HepG2 (cell line): ENCODE measurements around the gene TBX15. TPM values are rescaled to one million over a fixed set of nuclear protein-coding genes. Genes with fewer than 3 reads are reported as not detected.

Source experiments
- GFI1 ChIP-seq: sonication (generic); formaldehyde crosslinking; IDR thresholded peaks from 2 replicates; pipeline ENCODE4 v1.5.0; 2020; ENCODE audit warnings: missing genetic modification reagents, mild to moderate bottlenecking, borderline replicate concordance
- HNRNPLL ChIP-seq: fragments of 200-400 bp; formaldehyde crosslinking; IDR thresholded peaks from 2 replicates; pipeline ENCODE4 v1.6.1; 2017; ENCODE audit warnings: mild to moderate bottlenecking, low read depth, low read length; ENCODE audit not compliant: poor library complexity, severe bottlenecking
- LCORL ChIP-seq, 2 experiments: fragments of 450-650 bp in 1 of 2; sonication (generic) in 1 of 2; formaldehyde crosslinking in 1 of 2; IDR thresholded peaks; 2 replicates each; pipeline versions ENCODE4 v1.5.0 to v1.6.1; 2017 to 2020; ENCODE audit warnings: antibody characterized with exemption in 1 of 2, missing genetic modification reagents in 1 of 2
- MED1 ChIP-seq: sonication (generic); formaldehyde crosslinking; IDR thresholded peaks from 2 replicates; pipeline ENCODE4 v1.4.0; 2020; ENCODE audit warnings: missing genetic modification reagents
- MEIS2 ChIP-seq: sonication (generic); formaldehyde crosslinking; IDR thresholded peaks from 2 replicates; pipeline ENCODE4 v1.9.0; 2021; ENCODE audit warnings: mild to moderate bottlenecking, missing genetic modification reagents
- NAIF1 ChIP-seq: sonication (generic); formaldehyde crosslinking; IDR thresholded peaks from 2 replicates; pipeline ENCODE4 v1.5.0; 2020; ENCODE audit warnings: mild to moderate bottlenecking, missing genetic modification reagents, borderline replicate concordance
- NBN ChIP-seq: fragments of 450-650 bp; conservative IDR thresholded peaks from 2 replicates; pipeline ENCODE4 v1.6.1; 2017
- TOPORS ChIP-seq: sonication (generic); formaldehyde crosslinking; IDR thresholded peaks from 2 replicates; pipeline ENCODE4 v1.8.0; 2023; ENCODE audit warnings: mild to moderate bottlenecking, missing genetic modification reagents
- ZMYM3 ChIP-seq: sonication (generic); formaldehyde crosslinking; IDR thresholded peaks from 2 replicates; pipeline ENCODE4 v1.5.1; 2020; ENCODE audit warnings: mild to moderate bottlenecking, missing genetic modification reagents
- ZNF350 ChIP-seq: sonication (generic); formaldehyde crosslinking; IDR thresholded peaks from 2 replicates; pipeline ENCODE4 v1.4.0; 2020; ENCODE audit warnings: mild to moderate bottlenecking, low read depth, missing genetic modification reagents, borderline replicate concordance
- ZNF501 ChIP-seq: sonication (generic); formaldehyde crosslinking; IDR thresholded peaks from 2 replicates; pipeline ENCODE4 v1.5.1; 2020; ENCODE audit warnings: mild to moderate bottlenecking, moderate library complexity, missing genetic modification reagents
- ZNF546 ChIP-seq: sonication (generic); formaldehyde crosslinking; conservative IDR thresholded peaks from 2 replicates; pipeline ENCODE4 v1.8.1; 2023; ENCODE audit warnings: mild to moderate bottlenecking, missing genetic modification reagents
- ZSCAN12 ChIP-seq: sonication (generic); formaldehyde crosslinking; IDR thresholded peaks from 2 replicates; pipeline ENCODE4 v1.9.0; 2021; ENCODE audit warnings: mild to moderate bottlenecking, missing genetic modification reagents
- polyA plus RNA-seq, 8 experiments: library from polyadenylated mRNA; depleted of rRNA in 3 of 8; stranded (reverse) in 7 of 8; unstranded in 1 of 8; fragments of >200 nt; fragmentation: Illumina TruSeq in 4 of 8; extraction: Trizol in 4 of 8; gene quantifications; 2 replicates each; pipeline versions ENCODE4 v1.2.1 to v1.2.3, GENCODE V29; 2011 to 2016; ENCODE audit warnings: low read depth in 4 of 8, missing spikeins in 1 of 8, mixed read lengths in 1 of 8; ENCODE audit not compliant: insufficient read depth in 1 of 8
- total RNA-seq, 5 experiments: library from RNA; depleted of rRNA; stranded (reverse); fragments of >200 nt; fragmentation: Illumina TruSeq; extraction: Trizol; gene quantifications; 2 replicates each; pipeline ENCODE4 v1.2.3, GENCODE V29; 2016; ENCODE audit warnings: low read depth in 1 of 5
- TF ChIP-seq, protein P1 (sequence below): sonication (generic); formaldehyde crosslinking; IDR thresholded peaks from 2 replicates; pipeline ENCODE4 v1.4.0; 2020; ENCODE audit warnings: missing genetic modification reagents, low read depth, mild to moderate bottlenecking, borderline replicate concordance
- TF ChIP-seq, protein P2 (sequence below): sonication (generic); formaldehyde crosslinking; IDR thresholded peaks from 2 replicates; pipeline ENCODE4 v1.4.0; 2020; ENCODE audit warnings: missing genetic modification reagents
- TF ChIP-seq, protein P3 (sequence below), 2 experiments: sonication (generic) in 1 of 2; formaldehyde crosslinking in 1 of 2; IDR thresholded peaks; 2 replicates each; pipeline versions ENCODE4 v1.4.0 to v1.6.1; 2018 to 2020; ENCODE audit warnings: missing genetic modification reagents in 2 of 2, borderline replicate concordance in 1 of 2, low read depth in 1 of 2, mild to moderate bottlenecking in 1 of 2, missing biosample characterization in 1 of 2

TBX15 gene
- total and polyA plus RNA-seq, 2 of the 13 experiments (the other 11 are each of a cell fraction or from before 2014, with no cell fraction given), result 0.42 to 1.9 TPM

DNA sequence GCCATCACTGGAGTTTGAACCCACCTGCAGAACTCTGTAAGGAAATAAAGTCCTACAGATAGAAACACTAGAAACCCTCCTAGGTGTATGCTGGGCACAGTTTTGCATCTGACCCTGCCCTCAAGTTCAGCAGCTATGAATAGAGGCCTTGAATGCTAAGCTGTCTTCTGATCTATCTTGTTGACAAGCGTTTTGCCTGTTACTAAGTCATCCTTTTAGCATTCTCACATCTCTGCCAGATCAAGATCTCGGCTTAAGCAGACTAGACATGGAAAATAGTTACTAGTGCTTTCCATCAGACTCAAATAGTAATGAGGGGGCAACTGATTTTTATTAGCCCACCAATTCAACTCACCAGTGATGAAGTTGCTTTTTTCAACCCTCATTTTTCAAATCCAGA lies 10.5 kb downstream of the TBX15 start (continued):
- TF ChIP-seq GFI1 (CRISPR knock-in tag), result no peak
- TF ChIP-seq, protein P1, sequence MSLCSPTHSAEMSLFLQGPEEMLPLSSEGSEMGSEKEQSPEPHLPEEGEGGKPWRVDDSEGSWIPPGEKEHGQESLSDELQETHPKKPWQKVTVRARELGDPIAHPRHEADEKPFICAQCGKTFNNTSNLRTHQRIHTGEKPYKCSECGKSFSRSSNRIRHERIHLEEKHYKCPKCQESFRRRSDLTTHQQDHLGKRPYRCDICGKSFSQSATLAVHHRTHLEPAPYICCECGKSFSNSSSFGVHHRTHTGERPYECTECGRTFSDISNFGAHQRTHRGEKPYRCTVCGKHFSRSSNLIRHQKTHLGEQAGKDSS (CRISPR knock-in tag), result no peak
- TF ChIP-seq ZNF501 (CRISPR knock-in tag), result no peak
- TF ChIP-seq NAIF1 (CRISPR knock-in tag), result no peak
- TF ChIP-seq ZNF350 (CRISPR knock-in tag), result no peak
- no peak for TF ChIP-seq TOPORS (CRISPR knock-in tag)
- no peak for TF ChIP-seq LCORL (IDR thresholded peaks at IDR 0.05)
- no peak for TF ChIP-seq LCORL (CRISPR knock-in tag; IDR thresholded peaks at IDR 0.05)
- no peak for TF ChIP-seq ZSCAN12
- TF ChIP-seq ZMYM3 (CRISPR knock-in tag), result no peak
- no peak for TF ChIP-seq MEIS2 (CRISPR knock-in tag)
- TF ChIP-seq, protein P2, sequence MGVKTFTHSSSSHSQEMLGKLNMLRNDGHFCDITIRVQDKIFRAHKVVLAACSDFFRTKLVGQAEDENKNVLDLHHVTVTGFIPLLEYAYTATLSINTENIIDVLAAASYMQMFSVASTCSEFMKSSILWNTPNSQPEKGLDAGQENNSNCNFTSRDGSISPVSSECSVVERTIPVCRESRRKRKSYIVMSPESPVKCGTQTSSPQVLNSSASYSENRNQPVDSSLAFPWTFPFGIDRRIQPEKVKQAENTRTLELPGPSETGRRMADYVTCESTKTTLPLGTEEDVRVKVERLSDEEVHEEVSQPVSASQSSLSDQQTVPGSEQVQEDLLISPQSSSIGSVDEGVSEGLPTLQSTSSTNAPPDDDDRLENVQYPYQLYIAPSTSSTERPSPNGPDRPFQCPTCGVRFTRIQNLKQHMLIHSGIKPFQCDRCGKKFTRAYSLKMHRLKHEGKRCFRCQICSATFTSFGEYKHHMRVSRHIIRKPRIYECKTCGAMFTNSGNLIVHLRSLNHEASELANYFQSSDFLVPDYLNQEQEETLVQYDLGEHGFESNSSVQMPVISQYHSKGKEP (CRISPR knock-in tag), result no peak
- no peak for TF ChIP-seq NBN
- TF ChIP-seq MED1 (CRISPR knock-in tag), result no peak
- TF ChIP-seq ZNF546 (CRISPR knock-in tag), result no peak
- TF ChIP-seq, protein P3, sequence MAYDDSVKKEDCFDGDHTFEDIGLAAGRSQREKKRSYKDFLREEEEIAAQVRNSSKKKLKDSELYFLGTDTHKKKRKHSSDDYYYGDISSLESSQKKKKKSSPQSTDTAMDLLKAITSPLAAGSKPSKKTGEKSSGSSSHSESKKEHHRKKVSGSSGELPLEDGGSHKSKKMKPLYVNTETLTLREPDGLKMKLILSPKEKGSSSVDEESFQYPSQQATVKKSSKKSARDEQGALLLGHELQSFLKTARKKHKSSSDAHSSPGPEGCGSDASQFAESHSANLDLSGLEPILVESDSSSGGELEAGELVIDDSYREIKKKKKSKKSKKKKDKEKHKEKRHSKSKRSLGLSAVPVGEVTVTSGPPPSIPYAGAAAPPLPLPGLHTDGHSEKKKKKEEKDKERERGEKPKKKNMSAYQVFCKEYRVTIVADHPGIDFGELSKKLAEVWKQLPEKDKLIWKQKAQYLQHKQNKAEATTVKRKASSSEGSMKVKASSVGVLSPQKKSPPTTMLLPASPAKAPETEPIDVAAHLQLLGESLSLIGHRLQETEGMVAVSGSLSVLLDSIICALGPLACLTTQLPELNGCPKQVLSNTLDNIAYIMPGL (CRISPR knock-in tag; IDR thresholded peaks at IDR 0.05; ENCODE audit: borderline replicate concordance in 1 of 2, low read depth in 1 of 2), result no peak
- TF ChIP-seq HNRNPLL, result no peak
- TF ChIP-seq, all 625 proteins: peak for 0
